K562 (cell line): ENCODE measurements around the gene MED15. TPM values are rescaled to one million over a fixed set of nuclear protein-coding genes. Genes with fewer than 3 reads are reported as not detected.

Source experiments
- BMI1 ChIP-seq: fragments of 150-350 bp; IDR thresholded peaks from 2 replicates; pipeline ENCODE4 v1.6.1; 2014; ENCODE audit warnings: low read length
- DPF2 ChIP-seq: fragments of 450-650 bp; IDR thresholded peaks from 2 replicates; pipeline ENCODE4 v1.6.1; 2016
- E2F5 ChIP-seq: sonication (generic); formaldehyde crosslinking; IDR thresholded peaks from 2 replicates; pipeline ENCODE4 v1.8.0; 2022; ENCODE audit warnings: mild to moderate bottlenecking, missing genetic modification reagents
- MTA1 ChIP-seq: fragments of 450-650 bp; IDR thresholded peaks from 2 replicates; pipeline ENCODE4 v1.6.1; 2017; ENCODE audit warnings: borderline replicate concordance
- MYBL2 ChIP-seq, 2 experiments: fragments of 450-650 bp in 1 of 2; sonication (generic) in 1 of 2; formaldehyde crosslinking in 1 of 2; IDR thresholded peaks; 2 replicates each; pipeline versions ENCODE4 v1.6.1 to v1.8.1; 2017 to 2022; ENCODE audit warnings: borderline replicate concordance in 1 of 2, inconsistent platforms in 1 of 2, low read depth in 1 of 2, mild to moderate bottlenecking in 1 of 2, missing genetic modification reagents in 1 of 2, moderate library complexity in 1 of 2
- PHTF2 ChIP-seq: fragments of 250-450 bp; sonication (Bioruptor Pico); IDR thresholded peaks from 2 replicates; pipeline ENCODE4 v1.5.0; 2021; ENCODE audit warnings: mild to moderate bottlenecking
- SMAD4 ChIP-seq: fragments of 250-450 bp; sonication (Bioruptor Pico); conservative IDR thresholded peaks from 2 replicates; pipeline ENCODE4 v1.8.0; 2021; ENCODE audit warnings: inconsistent platforms, mild to moderate bottlenecking, moderate library complexity
- TBL1XR1 ChIP-seq, 2 experiments: IDR thresholded peaks; 2 replicates each; pipeline ENCODE4 v1.6.1; 2012; ENCODE audit warnings: improper control_type of control experiment in 2 of 2, low read length in 2 of 2, mild to moderate bottlenecking in 1 of 2
- USF1 ChIP-seq: sonication (generic); formaldehyde crosslinking; IDR thresholded peaks from 2 replicates; pipeline ENCODE4 v1.9.0; 2022; ENCODE audit warnings: mild to moderate bottlenecking, missing genetic modification reagents
- VEZF1 ChIP-seq: fragments of 200-800 bp; sonication (Bioruptor generic); IDR thresholded peaks from 2 replicates; pipeline ENCODE4 v1.6.1; 2017; ENCODE audit warnings: missing genetic modification characterization, missing compliant biosample characterization
- XRCC4 ChIP-seq: IDR thresholded peaks from one replicate; pipeline ENCODE4 v1.6.1; 2011; ENCODE audit not compliant: insufficient read depth, insufficient read length; ENCODE audit errors: extremely low read depth
- ZNF586 ChIP-seq: fragments of 450-650 bp; formaldehyde crosslinking; conservative IDR thresholded peaks from 2 replicates; pipeline ENCODE4 v1.4.0; 2020; ENCODE audit warnings: mild to moderate bottlenecking, moderate library complexity
- ZNF785 ChIP-seq: fragments of 250-450 bp; sonication (Bioruptor Pico); IDR thresholded peaks from 2 replicates; pipeline ENCODE4 v1.4.0; 2020; ENCODE audit warnings: mild to moderate bottlenecking
- polyA plus RNA-seq, 8 experiments: library from polyadenylated mRNA; depleted of rRNA in 4 of 8; stranded (reverse) in 5 of 8; unstranded in 3 of 8; fragments of >200 nt; fragmentation: Nextera tagmentation in 2 of 8; fragmentation: Illumina TruSeq in 1 of 8; extraction: Ambion mirVana in 2 of 8; extraction: Trizol in 1 of 8; gene quantifications; 2 replicates each; pipeline versions ENCODE4 v1.2.1 to v1.2.3, GENCODE V29; 2011 to 2014; ENCODE audit warnings: inconsistent platforms in 1 of 8, missing spikeins in 1 of 8
- total RNA-seq, 7 experiments: library from RNA; depleted of rRNA in 6 of 7; stranded (reverse); fragments of >200 nt in 6 of 7; fragmentation: Illumina TruSeq in 2 of 7; extraction: Trizol in 2 of 7; gene quantifications; 2 replicates each; pipeline versions ENCODE4 v1.2.1 to v1.2.3, GENCODE V29; 2011 to 2021; ENCODE audit warnings: low replicate concordance in 1 of 7
- TF ChIP-seq, protein P1 (sequence below), 2 experiments: fragments of 450-650 bp in 1 of 2; IDR thresholded peaks; 2 replicates each; pipeline ENCODE4 v1.6.1; 2011 to 2017; ENCODE audit warnings: low read depth in 2 of 2, antibody characterized with exemption in 1 of 2, borderline replicate concordance in 1 of 2, low read length in 1 of 2, mild to moderate bottlenecking in 1 of 2, mixed read lengths in 1 of 2; ENCODE audit not compliant: control insufficient read depth in 1 of 2
- TF ChIP-seq, protein P2 (sequence below): fragments of 250-450 bp; sonication (Bioruptor Pico); IDR thresholded peaks from 2 replicates; pipeline ENCODE4 v1.5.0; 2020; ENCODE audit warnings: mild to moderate bottlenecking
- TF ChIP-seq, protein P3 (sequence below): fragments of 450-650 bp; IDR thresholded peaks from 2 replicates; pipeline ENCODE4 v1.7.0; 2016; ENCODE audit warnings: borderline replicate concordance

The MED15 gene
- total and polyA plus RNA-seq, 9 of the 15 experiments (the other 6 are each of a cell fraction or from before 2014, with no cell fraction given), result 4.0 to 271 (median 60.1) TPM

GRCh38 chr22:20545681-20546521 is 38.5 kb downstream of the MED15 start (continued):
- TF ChIP-seq, protein P1, sequence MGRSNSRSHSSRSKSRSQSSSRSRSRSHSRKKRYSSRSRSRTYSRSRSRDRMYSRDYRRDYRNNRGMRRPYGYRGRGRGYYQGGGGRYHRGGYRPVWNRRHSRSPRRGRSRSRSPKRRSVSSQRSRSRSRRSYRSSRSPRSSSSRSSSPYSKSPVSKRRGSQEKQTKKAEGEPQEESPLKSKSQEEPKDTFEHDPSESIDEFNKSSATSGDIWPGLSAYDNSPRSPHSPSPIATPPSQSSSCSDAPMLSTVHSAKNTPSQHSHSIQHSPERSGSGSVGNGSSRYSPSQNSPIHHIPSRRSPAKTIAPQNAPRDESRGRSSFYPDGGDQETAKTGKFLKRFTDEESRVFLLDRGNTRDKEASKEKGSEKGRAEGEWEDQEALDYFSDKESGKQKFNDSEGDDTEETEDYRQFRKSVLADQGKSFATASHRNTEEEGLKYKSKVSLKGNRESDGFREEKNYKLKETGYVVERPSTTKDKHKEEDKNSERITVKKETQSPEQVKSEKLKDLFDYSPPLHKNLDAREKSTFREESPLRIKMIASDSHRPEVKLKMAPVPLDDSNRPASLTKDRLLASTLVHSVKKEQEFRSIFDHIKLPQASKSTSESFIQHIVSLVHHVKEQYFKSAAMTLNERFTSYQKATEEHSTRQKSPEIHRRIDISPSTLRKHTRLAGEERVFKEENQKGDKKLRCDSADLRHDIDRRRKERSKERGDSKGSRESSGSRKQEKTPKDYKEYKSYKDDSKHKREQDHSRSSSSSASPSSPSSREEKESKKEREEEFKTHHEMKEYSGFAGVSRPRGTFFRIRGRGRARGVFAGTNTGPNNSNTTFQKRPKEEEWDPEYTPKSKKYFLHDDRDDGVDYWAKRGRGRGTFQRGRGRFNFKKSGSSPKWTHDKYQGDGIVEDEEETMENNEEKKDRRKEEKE (IDR thresholded peaks at IDR 0.05; ENCODE audit: borderline replicate concordance in 1 of 2, control insufficient read depth in 1 of 2, low read depth in 2 of 2, low read length in 1 of 2), result no peak
- TF ChIP-seq, protein P2, sequence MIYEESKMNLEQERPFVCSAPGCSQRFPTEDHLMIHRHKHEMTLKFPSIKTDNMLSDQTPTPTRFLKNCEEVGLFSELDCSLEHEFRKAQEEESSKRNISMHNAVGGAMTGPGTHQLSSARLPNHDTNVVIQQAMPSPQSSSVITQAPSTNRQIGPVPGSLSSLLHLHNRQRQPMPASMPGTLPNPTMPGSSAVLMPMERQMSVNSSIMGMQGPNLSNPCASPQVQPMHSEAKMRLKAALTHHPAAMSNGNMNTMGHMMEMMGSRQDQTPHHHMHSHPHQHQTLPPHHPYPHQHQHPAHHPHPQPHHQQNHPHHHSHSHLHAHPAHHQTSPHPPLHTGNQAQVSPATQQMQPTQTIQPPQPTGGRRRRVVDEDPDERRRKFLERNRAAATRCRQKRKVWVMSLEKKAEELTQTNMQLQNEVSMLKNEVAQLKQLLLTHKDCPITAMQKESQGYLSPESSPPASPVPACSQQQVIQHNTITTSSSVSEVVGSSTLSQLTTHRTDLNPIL (CRISPR knock-in tag), result peak; percentile 97
- TF ChIP-seq XRCC4, result no peak
- TF ChIP-seq DPF2, result no peak
- TF ChIP-seq, protein P3, sequence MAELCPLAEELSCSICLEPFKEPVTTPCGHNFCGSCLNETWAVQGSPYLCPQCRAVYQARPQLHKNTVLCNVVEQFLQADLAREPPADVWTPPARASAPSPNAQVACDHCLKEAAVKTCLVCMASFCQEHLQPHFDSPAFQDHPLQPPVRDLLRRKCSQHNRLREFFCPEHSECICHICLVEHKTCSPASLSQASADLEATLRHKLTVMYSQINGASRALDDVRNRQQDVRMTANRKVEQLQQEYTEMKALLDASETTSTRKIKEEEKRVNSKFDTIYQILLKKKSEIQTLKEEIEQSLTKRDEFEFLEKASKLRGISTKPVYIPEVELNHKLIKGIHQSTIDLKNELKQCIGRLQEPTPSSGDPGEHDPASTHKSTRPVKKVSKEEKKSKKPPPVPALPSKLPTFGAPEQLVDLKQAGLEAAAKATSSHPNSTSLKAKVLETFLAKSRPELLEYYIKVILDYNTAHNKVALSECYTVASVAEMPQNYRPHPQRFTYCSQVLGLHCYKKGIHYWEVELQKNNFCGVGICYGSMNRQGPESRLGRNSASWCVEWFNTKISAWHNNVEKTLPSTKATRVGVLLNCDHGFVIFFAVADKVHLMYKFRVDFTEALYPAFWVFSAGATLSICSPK, result no peak
- TF ChIP-seq TBL1XR1 (IDR thresholded peaks at IDR 0.05; ENCODE audit: low read length in 2 of 2), result peak in 1 of 2 experiments; percentile 4; a peak in 1 of 4 replicates
- peak; percentile 100 for TF ChIP-seq SMAD4 (CRISPR knock-in tag)
- TF ChIP-seq BMI1, result no peak
- no peak for TF ChIP-seq MYBL2 (IDR thresholded peaks at IDR 0.05; ENCODE audit: low read depth)
- TF ChIP-seq MYBL2 (CRISPR knock-in tag; IDR thresholded peaks at IDR 0.05; ENCODE audit: borderline replicate concordance), result no peak
- TF ChIP-seq USF1 (CRISPR knock-in tag), result peak; percentile 69
- no peak for TF ChIP-seq MTA1
- TF ChIP-seq PHTF2, result peak; percentile 68
- TF ChIP-seq VEZF1 (CRISPR knock-in tag), result peak; percentile 94
- TF ChIP-seq ZNF586 (CRISPR knock-in tag), result no peak; the same call in 1 of the 2 replicates
- TF ChIP-seq ZNF785 (CRISPR knock-in tag), result peak; percentile 73
- no peak; the same call in 1 of the 2 replicates for TF ChIP-seq E2F5 (CRISPR knock-in tag)
